NCI-H748 (cell line): ENCODE data around the gene TMEM39B.
"Not testable (repeated sequence)": the region's sequence is repeated elsewhere in the genome, so short reads cannot be mapped to it uniquely, and the experiment has no call there.

Experiments
- DNase-seq: peaks from one replicate; lab custom pipeline; 2025; ENCODE audit not compliant: unreplicated experiment; lab: John Stamatoyannopoulos, UW

The TMEM39B gene

DNA sequence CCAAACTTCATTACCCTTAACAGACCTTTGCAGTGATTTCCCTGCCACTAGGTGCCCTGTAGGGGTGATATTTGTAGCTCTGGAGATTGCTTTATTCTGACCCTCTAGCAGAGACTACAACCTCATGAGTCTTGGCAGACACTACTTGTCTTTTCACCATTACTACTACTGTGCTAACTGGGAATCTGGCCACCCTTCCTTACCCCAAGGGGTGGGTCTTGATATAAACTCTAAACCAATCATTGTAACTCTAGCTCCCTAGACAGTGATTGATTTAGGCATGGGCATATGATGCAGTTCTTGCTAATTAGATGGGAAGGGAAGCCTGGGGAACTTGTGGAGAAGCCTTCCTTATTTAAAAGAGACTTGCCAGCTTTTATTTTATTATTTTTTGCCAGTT is 39.0 kb downstream of the TMEM39B start:
- no peak for DNase-seq

DNA sequence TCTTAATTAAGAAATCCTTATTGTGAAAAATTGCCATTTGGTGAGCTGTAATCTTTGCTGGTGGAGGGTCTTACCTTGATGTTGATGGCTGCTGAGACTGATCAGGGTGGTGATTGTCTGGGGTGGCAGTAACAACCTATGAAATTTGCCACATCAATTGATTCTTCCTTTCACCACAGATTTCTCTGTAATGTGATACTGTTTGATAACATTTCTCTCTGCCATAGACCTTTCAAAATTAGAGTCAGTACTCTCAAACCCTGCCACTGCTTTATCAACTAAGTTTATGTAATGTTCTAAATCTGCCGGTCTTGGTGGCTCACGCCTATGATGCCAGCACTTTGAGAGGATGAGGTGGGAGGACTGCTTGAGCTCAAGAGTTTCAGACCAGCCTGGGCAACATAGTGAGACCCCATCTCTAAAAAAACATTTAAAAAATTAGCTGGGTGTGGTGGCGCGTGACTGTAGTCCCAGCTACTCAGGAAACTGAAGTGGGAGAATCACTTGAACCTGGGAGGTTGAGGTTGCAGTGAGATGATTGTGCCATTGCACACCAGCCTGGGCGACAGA is 40.2 kb downstream of the TMEM39B start:
- DNase-seq = no peak

DNA sequence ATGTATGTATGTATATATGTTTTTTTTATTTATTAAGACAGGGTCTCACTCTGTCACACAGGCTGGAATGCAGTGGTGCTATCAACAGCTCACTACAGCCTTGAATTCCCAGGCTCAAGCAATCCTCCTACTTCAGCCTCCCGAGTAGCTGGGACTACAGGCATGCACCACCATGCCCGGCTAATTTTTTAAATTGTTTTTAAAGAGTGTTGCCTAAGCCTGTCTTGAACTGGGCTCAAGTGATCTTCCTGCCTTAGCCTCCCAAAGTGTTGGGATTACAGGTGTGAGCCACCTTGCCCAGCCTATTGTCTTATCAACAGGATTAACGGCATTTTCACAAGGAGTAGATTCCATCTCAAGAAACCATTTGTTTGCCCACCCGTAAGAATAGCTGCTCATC is 40.7 kb downstream of the TMEM39B start:
- DNase-seq = not testable (repeated sequence)

DNA sequence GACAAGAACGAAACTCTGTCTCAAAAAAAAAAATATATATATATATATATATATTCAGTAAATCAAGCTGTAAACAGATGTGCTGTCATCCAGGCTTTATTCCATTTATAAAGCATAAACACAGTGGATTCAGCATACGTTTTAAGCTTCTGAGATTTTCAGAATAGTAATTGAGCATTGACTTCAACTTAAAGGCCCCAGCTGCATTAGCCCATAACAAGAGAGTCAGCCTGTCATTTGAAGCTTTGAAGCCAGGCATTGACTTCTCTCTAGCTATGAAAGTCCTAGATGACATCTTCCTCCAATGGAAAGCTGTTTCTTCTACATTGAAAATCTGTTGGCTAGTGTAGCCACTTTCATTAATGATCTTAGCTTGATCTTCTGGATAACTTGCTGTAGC is 41.7 kb downstream of the TMEM39B start:
- DNase-seq = no peak

DNA sequence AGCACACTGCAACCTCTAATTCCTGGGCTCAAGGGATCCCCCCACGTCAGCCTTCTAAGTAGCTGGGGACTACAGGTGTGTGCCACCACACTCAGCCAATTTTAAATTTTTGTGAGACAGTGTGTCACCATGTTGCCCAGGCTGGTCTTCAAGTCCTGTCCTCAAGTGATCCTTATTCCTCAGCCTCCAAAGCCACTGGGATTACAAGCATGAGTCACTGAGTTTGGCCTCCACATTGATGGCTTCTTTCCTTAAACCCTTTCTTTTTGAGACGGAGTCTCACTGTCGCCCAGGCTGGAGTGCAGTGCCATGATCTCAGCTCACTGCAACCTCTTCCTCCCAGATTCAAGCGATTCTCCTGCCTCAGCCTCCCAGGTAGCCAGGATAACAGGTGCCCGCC is 42.8 kb downstream of the TMEM39B start:
- no peak for DNase-seq

DNA sequence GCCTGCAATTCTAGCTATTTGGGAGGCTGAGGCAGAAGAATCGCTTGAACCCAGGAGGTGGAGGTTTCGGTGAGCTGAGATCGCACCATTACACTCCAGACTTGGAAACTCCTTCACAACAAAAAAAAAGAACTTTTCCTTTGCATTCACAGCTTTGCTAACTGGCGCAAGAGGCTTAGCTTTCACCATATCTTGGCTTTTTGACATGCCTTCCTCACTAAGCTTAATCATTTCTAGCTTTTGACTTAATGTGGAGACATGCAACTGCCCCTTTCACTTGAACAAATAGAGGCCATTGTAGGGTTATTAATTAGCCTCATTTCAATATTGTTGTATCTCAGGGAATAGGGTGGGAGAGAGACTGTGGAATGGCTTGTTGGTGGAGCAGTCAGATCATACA is 43.8 kb downstream of the TMEM39B start:
- no peak for DNase-seq

DNA sequence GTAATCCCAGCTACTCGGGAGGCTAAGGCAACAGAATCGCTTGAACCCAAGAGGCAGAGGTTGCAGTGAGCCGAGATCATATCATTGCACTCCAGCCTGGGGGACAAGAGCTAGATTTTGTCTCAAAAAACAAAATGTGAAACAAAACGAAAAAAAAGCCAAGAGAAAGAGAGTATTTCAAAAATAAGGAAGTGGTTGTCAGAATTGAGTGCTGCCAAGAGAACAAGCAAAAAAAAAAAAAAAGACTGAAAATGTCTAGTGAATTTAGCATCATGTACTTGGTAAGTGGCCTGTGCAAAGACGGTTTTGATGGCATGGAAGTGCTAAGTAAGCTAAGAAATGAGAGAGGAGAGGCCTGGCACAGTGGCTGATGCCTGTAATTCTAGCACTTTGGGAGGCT is 49.4 kb downstream of the TMEM39B start:
- no peak for DNase-seq

DNA sequence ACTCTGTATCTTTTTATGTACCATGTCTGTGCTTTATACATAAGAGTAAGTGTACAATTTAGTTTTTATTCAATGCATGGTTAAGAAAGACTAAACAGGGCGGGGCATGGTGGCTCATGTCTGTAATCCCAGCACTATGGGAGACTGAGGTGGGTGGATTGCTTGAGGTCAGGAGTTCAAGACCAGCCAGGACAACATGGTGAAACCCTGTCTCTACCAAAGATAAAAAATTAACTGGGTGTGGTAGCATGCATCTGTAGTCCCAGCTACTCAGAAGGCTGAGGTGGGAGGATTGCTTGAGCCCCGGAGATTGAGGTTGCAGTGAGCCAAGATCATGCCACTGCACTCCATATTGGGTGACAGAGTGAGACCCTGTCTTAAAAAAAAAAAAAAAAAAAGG is 50.6 kb downstream of the TMEM39B start:
- not testable (repeated sequence) for DNase-seq

DNA sequence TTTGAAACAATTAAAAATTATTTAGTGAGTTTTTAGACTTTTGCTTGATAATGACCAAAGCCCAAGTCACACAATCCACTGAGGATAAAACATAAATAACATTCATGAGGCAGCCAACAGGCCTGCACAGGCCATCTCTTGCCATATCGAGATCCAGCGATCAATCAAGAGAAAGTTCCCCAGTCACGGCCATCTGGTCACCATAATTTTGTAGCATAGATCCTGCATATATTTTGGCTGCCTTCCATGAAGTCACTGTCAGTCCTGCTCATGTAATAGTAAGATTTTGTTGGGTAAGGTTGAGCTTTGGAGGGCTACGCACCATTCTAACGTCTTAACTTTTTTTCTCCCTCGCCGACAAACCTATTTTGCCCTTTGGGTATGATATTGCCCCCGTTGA is 52.6 kb downstream of the TMEM39B start:
- DNase-seq = no peak

DNA sequence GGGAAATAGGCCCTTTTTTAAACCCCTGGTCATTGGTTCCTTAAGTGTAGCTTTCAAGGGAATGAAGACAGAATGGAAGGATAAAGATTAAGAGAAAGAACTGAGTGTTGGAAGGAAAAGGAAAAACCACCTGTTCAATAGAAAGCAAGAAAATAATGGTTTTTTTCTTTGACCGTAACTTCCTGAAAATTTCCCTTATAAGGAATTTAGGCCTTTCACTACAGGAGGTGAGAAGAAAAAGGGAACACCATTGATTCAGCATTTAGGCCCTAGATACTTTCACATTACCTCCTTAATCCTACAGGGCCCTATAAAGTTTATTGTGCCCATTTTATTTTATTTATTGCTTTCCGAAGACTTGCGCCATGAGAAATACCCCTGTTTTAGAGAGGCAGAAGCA is 54.0 kb downstream of the TMEM39B start:
- DNase-seq = no peak

DNA sequence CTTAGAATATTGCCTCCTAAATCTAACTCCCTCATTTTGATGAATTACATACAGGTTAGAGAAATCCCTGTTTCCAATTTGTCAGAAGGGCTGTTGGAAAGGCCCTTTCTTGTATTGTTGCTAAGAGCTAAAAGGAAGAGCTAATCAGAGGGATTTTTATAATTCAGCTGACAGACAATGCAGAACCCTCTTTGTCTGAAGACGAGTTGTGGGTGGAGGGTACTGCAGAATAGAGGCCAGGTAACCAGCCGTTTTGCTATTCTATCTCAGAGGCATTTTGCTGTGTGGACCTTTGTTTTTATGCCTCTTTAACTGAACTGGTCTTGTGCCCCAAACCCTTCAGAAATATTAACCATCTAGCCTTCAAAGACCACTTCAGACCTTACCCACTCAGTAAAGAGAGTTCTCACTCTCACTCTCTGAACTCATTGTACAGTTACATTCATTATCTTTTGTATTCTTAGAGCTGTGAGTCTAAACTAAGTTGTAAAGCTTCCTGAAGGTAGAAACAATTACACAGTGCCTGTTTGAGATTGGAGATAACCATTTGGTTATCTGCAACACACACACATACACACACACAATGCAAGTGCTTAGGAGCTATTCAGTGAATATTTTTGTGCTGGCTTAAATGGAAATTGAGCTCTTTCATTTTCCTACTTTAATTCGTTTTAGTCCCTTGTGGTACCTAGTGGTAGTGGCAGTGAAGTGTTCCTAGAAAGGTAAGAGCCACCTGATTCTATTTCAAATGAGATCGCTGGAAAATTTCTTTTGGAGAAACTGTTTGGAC is 54.9 kb downstream of the TMEM39B start:
- DNase-seq = no peak

DNA sequence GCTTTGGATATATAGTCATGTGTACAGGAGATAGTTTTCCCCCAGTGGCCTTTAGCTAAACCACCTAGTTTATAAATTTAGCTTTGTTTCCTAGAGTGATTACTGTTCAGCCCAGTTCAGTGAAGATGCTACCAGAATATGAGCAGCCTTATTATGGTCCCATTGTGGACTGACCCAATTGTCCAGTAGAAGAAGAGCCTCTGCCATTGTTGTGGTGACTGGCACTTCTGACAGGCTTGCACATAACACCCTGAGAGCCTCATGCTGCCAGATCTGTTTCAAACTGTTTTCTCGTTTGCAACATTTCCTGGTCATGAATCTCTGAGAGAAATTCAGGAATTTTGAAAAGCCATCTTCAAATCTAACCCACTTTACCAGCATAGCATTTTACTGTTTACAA is 55.7 kb downstream of the TMEM39B start:
- no peak for DNase-seq

DNA sequence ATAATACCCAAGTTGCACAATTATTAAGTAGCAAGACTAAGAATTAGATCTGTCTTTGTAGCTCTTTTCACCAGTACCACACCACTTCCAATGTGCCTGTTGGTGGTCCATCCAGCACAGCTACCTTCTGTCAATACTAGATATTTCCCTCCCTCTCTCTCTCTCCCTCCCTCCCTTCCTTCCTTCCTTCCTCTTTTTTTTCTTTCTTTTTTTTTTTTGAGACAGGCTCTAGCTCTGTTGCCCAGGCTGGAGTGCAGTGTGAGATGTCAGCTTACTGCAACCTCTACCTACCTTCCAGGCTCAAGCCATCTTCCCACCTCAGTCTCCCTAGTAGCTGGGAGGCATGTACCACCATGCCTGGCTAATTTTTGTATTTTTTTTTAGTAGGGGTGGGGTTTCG is 56.2 kb downstream of the TMEM39B start:
- no peak for DNase-seq

DNA sequence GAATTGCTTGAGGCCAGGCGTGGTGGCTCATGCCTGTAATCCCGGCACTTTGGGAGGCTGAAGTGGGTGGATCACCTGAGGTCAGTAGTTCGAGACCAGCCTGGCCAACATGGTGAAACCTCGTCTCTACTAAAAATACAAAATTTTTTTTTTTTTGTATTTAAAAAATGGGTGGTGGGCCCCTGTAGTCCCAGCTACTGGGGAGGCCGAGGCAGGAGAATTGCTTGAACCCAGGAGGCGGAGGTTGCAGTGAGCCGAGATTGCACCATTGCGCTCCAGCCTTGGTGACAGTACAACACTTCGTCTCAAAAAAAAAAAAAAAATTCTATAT is 61.2 kb downstream of the TMEM39B start:
- DNase-seq = not testable (repeated sequence)

DNA sequence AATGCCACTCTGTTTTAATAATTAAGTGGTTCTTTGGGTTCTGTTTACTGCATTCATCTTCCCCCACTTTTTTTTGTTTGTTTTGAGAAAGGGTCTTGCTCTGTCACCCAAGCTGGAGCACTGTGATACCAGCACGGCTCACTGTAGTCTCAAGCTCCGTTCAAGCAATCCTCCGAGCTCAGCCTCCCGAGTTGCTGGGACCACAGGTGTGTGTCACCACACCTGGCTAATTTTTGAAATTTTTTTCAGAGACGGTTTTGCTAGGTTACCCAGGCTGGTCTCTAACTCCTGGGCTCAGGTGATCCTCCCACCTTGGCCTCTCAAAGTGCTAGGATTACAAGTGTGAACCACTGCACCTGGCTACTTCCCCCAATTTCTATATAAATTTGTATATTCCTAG is 64.4 kb downstream of the TMEM39B start:
- DNase-seq = no peak

DNA sequence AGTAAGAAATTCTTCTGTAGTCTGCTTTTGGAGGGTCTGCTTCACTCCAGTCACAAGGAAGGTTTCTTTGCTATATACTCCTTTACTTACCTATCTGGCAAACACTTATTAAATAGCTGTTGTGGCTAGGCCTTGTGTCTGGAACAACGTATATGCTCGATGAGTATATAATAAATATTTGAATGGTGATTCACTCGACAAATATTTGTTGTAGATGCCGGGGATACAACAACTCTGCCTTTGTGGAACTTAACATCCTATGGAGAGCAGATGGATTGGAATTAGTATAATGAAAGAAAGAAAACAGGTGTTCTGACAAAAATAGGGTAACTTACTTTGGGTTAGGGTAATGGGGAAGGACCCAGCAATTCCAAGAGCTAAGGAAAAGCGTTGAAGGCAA is 66.2 kb downstream of the TMEM39B start:
- DNase-seq = peak; percentile 15

DNA sequence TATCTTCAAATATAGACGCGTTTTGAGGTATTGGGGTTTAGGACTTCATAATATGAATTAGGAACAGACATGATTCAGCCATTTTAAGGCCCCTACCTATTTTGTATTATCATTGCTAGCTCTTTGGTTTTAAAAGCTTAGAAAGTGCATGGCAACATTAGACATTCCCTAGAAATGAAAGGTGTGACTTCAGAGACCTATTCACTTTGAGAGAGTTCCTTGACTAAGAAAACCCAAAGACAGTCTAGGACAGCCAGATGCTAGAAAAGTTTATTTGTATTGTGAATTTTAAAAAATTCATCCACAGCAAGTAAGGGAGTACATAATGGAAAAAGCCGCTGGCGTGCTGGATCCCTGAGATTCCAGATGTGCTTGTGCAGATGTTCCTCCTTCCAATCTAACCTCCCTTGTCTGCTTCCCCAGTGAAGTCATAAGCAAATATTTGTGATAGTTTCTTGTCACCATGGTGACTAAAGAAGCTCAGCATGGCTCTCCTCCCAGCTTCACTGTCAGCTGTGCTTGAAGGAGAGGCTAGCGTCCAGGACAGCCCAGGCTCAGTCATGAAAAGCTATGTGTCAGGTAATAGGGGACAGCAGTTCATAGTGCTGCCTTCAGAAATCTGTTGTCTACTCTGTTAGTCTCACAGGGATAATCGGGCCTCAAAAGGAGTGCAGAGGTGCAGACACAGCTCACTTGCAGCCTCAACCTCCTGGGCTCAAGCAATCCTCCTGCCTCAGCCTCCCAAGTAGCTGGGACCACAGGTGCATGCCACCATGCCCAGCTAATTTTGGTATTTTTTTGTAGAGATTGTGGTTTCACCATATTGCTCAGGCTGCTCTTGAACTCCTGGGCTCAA is 69.9 kb downstream of the TMEM39B start:
- DNase-seq = peak; percentile 52

DNA sequence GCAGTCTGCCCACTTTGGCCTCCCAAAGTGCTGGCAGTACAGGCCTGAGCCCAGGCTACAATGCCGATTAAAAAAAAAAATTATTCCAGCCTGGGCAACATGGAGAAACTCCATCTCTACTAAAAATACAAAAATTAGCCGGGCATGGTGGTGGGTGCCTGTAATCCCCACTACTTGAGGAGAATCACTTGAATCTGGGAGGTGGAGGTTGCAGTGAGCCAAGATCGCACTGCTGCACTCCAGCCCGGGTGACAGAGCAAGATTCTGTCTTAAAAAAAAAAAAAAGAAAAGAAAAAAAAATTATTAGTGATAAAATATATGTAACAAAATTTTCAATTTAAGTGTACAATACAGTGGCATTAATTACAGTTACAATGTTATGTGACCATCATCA is 70.6 kb downstream of the TMEM39B start:
- DNase-seq = not testable (repeated sequence)

DNA sequence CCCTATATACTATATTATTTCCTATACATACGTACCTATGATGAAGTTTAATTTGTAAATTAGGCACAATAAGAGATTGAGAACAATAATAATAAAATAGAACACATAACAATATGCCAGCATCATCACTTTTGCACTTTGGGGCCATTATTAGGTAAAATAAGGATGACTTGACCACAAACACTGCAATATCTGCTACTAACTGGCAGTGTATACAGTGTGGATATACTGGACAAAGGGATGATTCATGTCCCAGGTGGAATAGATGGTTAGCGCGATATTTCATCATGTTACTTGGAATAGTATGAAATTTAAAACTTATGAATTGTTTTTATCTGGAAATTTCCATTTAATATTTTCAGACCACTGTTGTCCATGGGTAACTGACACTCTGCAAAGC is 71.3 kb downstream of the TMEM39B start:
- DNase-seq = no peak

DNA sequence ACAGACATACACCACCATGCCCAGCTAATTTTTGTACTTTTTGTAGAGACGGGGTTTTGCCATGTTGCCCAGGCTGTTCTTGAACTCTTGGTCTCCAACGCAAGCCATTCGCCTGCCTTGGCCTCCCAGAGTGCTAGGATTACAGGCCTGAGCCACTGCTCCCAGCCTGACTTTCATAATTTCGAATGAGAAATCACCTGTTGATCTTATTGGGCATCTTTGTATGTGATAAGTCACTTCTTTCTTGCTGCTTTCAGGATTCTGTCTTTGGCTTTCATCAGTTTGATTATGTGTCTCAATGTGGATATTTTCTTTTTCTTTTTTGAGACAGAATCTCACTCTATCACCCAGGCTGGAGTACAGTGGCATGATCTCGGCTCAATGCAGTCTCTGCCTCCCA is 75.1 kb downstream of the TMEM39B start:
- not testable (repeated sequence) for DNase-seq

DNA sequence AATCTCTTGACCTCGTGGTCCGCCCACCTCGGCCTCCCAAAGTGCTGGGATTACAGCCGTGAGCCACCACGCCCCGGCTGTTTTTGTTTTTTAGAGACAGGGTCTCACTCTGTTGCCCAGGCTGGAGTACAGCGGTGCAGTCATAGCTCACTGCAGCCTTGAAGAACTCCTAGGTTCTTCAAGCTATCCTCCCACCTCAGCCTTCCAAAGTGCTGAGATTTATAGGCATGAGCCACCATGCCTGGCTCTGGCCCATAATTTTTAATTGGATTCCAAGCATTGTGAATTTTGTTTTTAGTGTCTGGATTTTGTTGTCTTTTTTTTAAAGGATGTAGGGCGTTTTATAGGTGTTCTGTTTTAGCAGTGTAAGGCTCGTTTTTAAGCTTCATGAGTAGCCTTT is 78.1 kb downstream of the TMEM39B start:
- DNase-seq = no peak

DNA sequence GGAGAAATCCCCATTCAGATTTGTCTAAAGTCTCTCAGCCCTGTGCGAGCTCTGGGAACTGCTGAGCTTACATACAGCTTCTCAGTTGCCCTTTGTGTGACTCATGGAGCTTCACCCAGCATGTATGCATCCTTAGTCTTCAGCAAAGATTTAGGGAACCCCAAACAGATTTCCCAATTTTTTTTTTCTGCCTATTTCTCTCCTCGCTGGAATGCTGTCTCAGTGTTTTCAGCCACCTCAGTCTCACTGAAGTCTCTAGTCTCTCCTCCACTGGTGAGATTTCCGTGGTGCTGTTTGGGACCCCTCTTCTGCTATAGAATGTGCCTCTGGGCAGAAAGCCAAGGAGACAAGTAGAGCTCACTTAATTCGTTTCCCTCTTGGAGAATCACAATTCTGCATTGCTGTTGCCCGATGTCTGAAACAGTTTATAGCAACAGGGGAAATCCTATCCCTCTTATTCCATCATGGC is 78.6 kb downstream of the TMEM39B start:
- DNase-seq = no peak
